Activated naive CD4-positive, alpha-beta T cell (primary cell): ENCODE data around the gene ATP8A2.
"Not testable (repeated sequence)": the region's sequence is repeated elsewhere in the genome, so short reads cannot be mapped to it uniquely, and the experiment has no call there.

Source experiments
- DNase-seq, 4 experiments: peaks; one replicate each; lab custom pipeline; 2025; lab: John Stamatoyannopoulos, UW

Gene ATP8A2

GRCh38 chr13:25371875-25372283 lies at the start of gene ATP8A2:
TSS of gene ATP8A2 (plus strand) at chr13:25371974. CDS start at chr13:25372213, 239 bp downstream.
- no peak for DNase-seq

- DNase-seq, result no peak
Measured at GRCh38 chr13:25324100-25324499, 47.7 kb upstream of the ATP8A2 start.

GRCh38 chr13:25329706-25330105 lies 42.1 kb upstream of the ATP8A2 start:
- DNase-seq, result no peak

- DNase-seq, result no peak
Measured at GRCh38 chr13:25330541-25330940, 41.2 kb upstream of the ATP8A2 start.

- no peak for DNase-seq
Measured at GRCh38 chr13:25335856-25336255, 35.9 kb upstream of the ATP8A2 start.

- DNase-seq, result no peak
Measured at GRCh38 chr13:25345576-25345975, 26.2 kb upstream of the ATP8A2 start.

- no peak for DNase-seq
Measured at GRCh38 chr13:25347151-25347550, 24.6 kb upstream of the ATP8A2 start.

- DNase-seq, result no peak
Measured at GRCh38 chr13:25351404-25351803, 20.4 kb upstream of the ATP8A2 start.

GRCh38 chr13:25352230-25352629 lies 19.5 kb upstream of the ATP8A2 start:
- DNase-seq, result no peak

GRCh38 chr13:25352806-25353205 lies 19.0 kb upstream of the ATP8A2 start:
- no peak for DNase-seq

GRCh38 chr13:25353344-25353743 lies 18.4 kb upstream of the ATP8A2 start:
- no peak for DNase-seq

GRCh38 chr13:25354377-25354776 lies 17.4 kb upstream of the ATP8A2 start:
- no peak for DNase-seq

GRCh38 chr13:25360443-25360842 lies 11.3 kb upstream of the ATP8A2 start:
- DNase-seq, result not testable (repeated sequence)

- no peak for DNase-seq
Measured at GRCh38 chr13:25365720-25366235, 6.0 kb upstream of the ATP8A2 start.

GRCh38 chr13:25371158-25371874 lies 458 bp upstream of the ATP8A2 start:
- DNase-seq, result no peak

- DNase-seq, result no peak
Measured at GRCh38 chr13:25372284-25373081, 709 bp downstream of the ATP8A2 start.

GRCh38 chr13:25375727-25376358 lies 4.1 kb downstream of the ATP8A2 start:
- DNase-seq, result no peak

GRCh38 chr13:25377244-25377962 lies 5.6 kb downstream of the ATP8A2 start:
- no peak for DNase-seq

GRCh38 chr13:25378528-25378927 lies 6.8 kb downstream of the ATP8A2 start:
- no peak for DNase-seq

GRCh38 chr13:25379011-25379410 lies 7.2 kb downstream of the ATP8A2 start:
- no peak for DNase-seq

- DNase-seq, result no peak
Measured at GRCh38 chr13:25380082-25380481, 8.3 kb downstream of the ATP8A2 start.

GRCh38 chr13:25380741-25381324 lies 9.1 kb downstream of the ATP8A2 start:
- DNase-seq, result no peak
